Testis (tissue), 3 donors: ENCODE measurements around the gene AGBL4. TPM values are rescaled to one million over a fixed set of nuclear protein-coding genes. Genes with fewer than 3 reads are reported as not detected.

Experiments used
- DNase-seq: peaks from one replicate; pipeline ENCODE4 v3.0.0-alpha.2; 2019
- H3K27ac ChIP-seq, 2 donors: fragments of 200-600 bp; sonication (generic); one replicate each; pipeline ENCODE4 v1.5.1; 2019
- H3K27me3 ChIP-seq: fragments of 200-600 bp; sonication (generic); one replicate; pipeline ENCODE4 v1.5.1; 2019
- H3K36me3 ChIP-seq: fragments of 200-600 bp; sonication (generic); one replicate; pipeline ENCODE4 v1.5.1; 2017; ENCODE audit warnings: low read depth; ENCODE audit errors: missing control alignments
- H3K4me1 ChIP-seq: fragments of 200-600 bp; sonication (generic); one replicate; pipeline ENCODE4 v1.5.1; 2019
- H3K4me3 ChIP-seq, 2 donors: fragments of 200-600 bp; sonication (generic); one replicate each; pipeline ENCODE4 v1.5.1; 2017 to 2019
- H3K9me3 ChIP-seq: fragments of 200-600 bp; sonication (generic); one replicate; pipeline ENCODE4 v1.5.1; 2017
- POLR2A ChIP-seq: fragments of 450-650 bp; IDR thresholded peaks from one replicate; pipeline ENCODE4 v1.6.1; 2017; ENCODE audit warnings: antibody characterized with exemption, mild to moderate bottlenecking, moderate library complexity
- WGBS, 2 donors: methylation state at CpG; one replicate each; pipeline ENCODE4 v1.1.5; 2018; 5-methylcytosine and 5-hydroxymethylcytosine counted together
- intact Hi-C: fragments of 100-400 bp; cut with DNase I; formaldehyde crosslinking; loops from one replicate; pipeline ENCODE4 v1.15.1; 2023; ENCODE audit warnings: low total_unique reads
- polyA plus RNA-seq: library from polyadenylated mRNA; stranded (reverse); fragments of 350-450 nt; fragmentation: Illumina TruSeq; extraction: RNeasy Lipid Tissue Mini Kit (QIAGEN cat#74804); gene quantifications from one replicate; pipeline ENCODE4 v1.2.3, GENCODE V29; 2014; ENCODE audit warnings: low read depth, low replicate concordance; ENCODE audit not compliant: insufficient read depth
- total RNA-seq, 2 donors: library from RNA; depleted of rRNA; stranded (reverse); fragments of >200 nt; gene quantifications; one replicate each; pipeline ENCODE4 v1.2.3, GENCODE V29; 2016
- TF ChIP-seq, protein P1 (sequence below), 3 experiments: fragments of 450-650 bp in 2 of 3; fragments of 200-600 bp in 1 of 3; sonication (generic) in 1 of 3; IDR thresholded peaks; one replicate each; pipeline ENCODE4 v1.5.1; 2016 to 2019; ENCODE audit warnings: antibody characterized with exemption in 3 of 3, mild to moderate bottlenecking in 2 of 3, moderate library complexity in 1 of 3

AGBL4 gene
- total and polyA plus RNA-seq, 3 donors from 2014 or later, result 3.3 to 6.9 (median 5.8) TPM

- intact Hi-C loops, result no loop called here
- no peaks in the 10 kb centered on the region for H3K27me3 ChIP-seq
- WGBS, 2 donors, result 28 to 30% methylated on average over 3 of the region's 3 CpGs
- H3K9me3 ChIP-seq, result no peaks in the 10 kb centered on the region
- no peaks in the 10 kb centered on the region for H3K36me3 ChIP-seq
- peak; percentile 13 for DNase-seq
- no peak overlapping the region for H3K27ac ChIP-seq
- TF ChIP-seq, protein P1, sequence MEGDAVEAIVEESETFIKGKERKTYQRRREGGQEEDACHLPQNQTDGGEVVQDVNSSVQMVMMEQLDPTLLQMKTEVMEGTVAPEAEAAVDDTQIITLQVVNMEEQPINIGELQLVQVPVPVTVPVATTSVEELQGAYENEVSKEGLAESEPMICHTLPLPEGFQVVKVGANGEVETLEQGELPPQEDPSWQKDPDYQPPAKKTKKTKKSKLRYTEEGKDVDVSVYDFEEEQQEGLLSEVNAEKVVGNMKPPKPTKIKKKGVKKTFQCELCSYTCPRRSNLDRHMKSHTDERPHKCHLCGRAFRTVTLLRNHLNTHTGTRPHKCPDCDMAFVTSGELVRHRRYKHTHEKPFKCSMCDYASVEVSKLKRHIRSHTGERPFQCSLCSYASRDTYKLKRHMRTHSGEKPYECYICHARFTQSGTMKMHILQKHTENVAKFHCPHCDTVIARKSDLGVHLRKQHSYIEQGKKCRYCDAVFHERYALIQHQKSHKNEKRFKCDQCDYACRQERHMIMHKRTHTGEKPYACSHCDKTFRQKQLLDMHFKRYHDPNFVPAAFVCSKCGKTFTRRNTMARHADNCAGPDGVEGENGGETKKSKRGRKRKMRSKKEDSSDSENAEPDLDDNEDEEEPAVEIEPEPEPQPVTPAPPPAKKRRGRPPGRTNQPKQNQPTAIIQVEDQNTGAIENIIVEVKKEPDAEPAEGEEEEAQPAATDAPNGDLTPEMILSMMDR (IDR thresholded peaks at IDR 0.05), result no peak
- no peak for TF ChIP-seq POLR2A
- no peak overlapping the region for H3K4me3 ChIP-seq
- peaks cover 5% of the 10 kb centered on the region for H3K4me1 ChIP-seq
Observed at GRCh38 chr1:48808496-48808895, 1215.3 kb downstream of the AGBL4 start.

DNA sequence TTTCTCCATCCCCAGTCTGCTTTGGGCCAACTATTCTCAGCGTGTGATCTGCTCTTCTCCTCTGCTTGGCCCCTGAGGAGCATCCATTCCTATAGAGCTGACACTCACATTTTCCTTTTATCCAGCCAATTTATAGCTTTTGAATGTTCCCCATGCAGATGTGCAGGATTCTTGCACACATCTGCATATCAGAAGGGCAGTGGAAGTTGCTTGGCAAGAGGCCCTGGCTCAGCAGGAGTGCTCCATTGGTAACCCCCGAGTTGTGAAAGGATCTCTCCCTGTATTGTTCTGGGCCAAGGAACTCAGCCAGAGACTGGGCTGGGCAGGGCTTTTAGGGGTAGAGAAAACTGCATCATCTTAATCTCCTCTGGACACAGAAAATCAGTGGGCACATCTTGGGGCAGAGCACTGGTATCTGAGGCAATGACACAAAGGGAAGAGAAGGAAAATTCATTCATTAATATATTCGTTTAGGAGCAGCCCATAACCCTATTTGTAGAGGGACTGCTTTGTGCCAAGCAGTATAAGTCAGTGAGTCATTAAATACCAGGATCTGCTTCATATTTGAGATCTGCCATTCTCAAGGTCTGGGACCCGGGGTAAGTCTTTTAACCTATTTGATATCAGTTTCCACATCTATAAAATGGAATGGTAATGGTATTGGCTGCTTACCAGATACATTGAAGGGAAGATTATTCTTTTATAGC lies 1216.0 kb downstream of the AGBL4 start:
- no peaks in the 10 kb centered on the region for H3K27me3 ChIP-seq
- no peak overlapping the region for H3K27ac ChIP-seq
- TF ChIP-seq, protein P1 (IDR thresholded peaks at IDR 0.05), result no peak
- no peak for TF ChIP-seq POLR2A
- WGBS, 2 donors, result 57 to 60% methylated on average over 4 of the region's 4 CpGs
- peak; percentile 16 for DNase-seq
- peaks cover 5% of the 10 kb centered on the region for H3K4me1 ChIP-seq
- H3K36me3 ChIP-seq, result no peaks in the 10 kb centered on the region
- intact Hi-C loops, result no loop called here
- H3K4me3 ChIP-seq, result no peak overlapping the region
- H3K9me3 ChIP-seq, result no peaks in the 10 kb centered on the region

DNA sequence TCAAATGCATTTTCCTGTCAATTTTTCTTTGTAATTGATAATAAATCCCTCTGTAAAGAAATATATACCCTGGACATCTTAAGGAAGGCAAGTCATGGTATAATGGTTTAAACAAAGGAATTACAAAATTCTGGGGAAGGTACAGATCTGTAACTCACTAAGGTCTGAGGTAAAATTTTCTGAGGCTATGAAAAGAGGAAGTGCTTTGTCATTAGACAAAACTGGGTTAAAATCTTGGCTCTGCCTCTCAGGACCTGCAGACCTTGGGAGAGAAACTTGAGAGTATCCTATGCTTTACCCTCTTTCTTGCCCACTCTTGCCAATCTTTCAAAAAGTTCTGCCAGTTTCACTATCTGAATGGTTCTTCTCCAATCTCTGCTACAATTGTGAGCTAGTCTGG lies 1220.3 kb downstream of the AGBL4 start:
- no peaks in the 10 kb centered on the region for H3K36me3 ChIP-seq
- H3K27me3 ChIP-seq, result no peaks in the 10 kb centered on the region
- H3K4me1 ChIP-seq, result peaks cover 3% of the 10 kb centered on the region
- intact Hi-C loops, result no loop called here
- DNase-seq, result no peak
- TF ChIP-seq, protein P1 (IDR thresholded peaks at IDR 0.05), result no peak
- TF ChIP-seq POLR2A, result no peak
- H3K4me3 ChIP-seq, result no peak overlapping the region
- H3K27ac ChIP-seq, result no peak overlapping the region
- no peaks in the 10 kb centered on the region for H3K9me3 ChIP-seq

DNA sequence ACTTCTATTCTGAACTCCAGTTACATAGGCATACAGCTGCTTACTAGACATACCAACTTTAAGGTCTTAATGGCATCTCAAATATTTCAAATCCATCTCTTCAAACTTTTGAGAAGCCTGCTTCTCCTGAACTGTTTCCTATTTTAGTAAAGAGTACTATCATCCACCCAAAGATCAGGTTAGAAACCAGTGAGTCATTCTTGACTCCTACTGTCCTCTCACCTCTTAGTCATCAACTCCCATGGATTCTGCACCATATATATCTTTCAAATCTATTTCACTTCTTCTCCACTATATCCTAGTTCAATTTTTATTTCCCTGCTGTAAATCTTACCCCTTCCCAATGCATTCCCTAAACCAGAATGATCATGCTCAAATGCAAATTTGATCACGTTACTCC lies 1228.9 kb downstream of the AGBL4 start:
- intact Hi-C loops, result no loop called here
- no peaks in the 10 kb centered on the region for H3K36me3 ChIP-seq
- WGBS, 2 donors, result 0% methylated on average over 1 of the region's 1 CpG

More for the DNA sequence above, 1228.9 kb downstream of the AGBL4 start:
- H3K27ac ChIP-seq, result no peak overlapping the region
- H3K4me1 ChIP-seq, result no peaks in the 10 kb centered on the region
- no peaks in the 10 kb centered on the region for H3K27me3 ChIP-seq
- DNase-seq, result no peak
- H3K4me3 ChIP-seq, result no peak overlapping the region
- no peaks in the 10 kb centered on the region for H3K9me3 ChIP-seq
- TF ChIP-seq, protein P1 (IDR thresholded peaks at IDR 0.05), result no peak
- no peak for TF ChIP-seq POLR2A
